H9 (cell line): ENCODE results near the gene TMEM115. TPM values are rescaled to one million over a fixed set of nuclear protein-coding genes. Genes with fewer than 3 reads are reported as not detected.

Source experiments
- DNase-seq: peaks from one replicate; pipeline ENCODE4 v3.0.0-alpha.2; 2017
- H2AFZ ChIP-seq: one replicate; pipeline ENCODE4 v1.6.1; 2013; ENCODE audit warnings: mild to moderate bottlenecking, low read length, control low read depth, moderate library complexity
- H2AK5ac ChIP-seq: 2 replicates; pipeline ENCODE4 v1.6.1; 2013; ENCODE audit warnings: low read length, control low read depth, mixed read lengths; ENCODE audit not compliant: insufficient read length
- H2BK120ac ChIP-seq: one replicate; pipeline ENCODE4 v1.6.1; 2013; ENCODE audit warnings: low read depth, mild to moderate bottlenecking, low read length, control low read depth, inconsistent platforms; ENCODE audit not compliant: poor library complexity, severe bottlenecking
- H2BK12ac ChIP-seq: 2 replicates; pipeline ENCODE4 v1.6.1; 2013; ENCODE audit warnings: low read length, control low read depth, mixed read lengths, low read depth; ENCODE audit not compliant: insufficient read length
- H2BK15ac ChIP-seq: 2 replicates; pipeline ENCODE4 v1.6.1; 2013; ENCODE audit warnings: low read depth, low read length, control low read depth
- H2BK20ac ChIP-seq: one replicate; pipeline ENCODE4 v1.6.1; 2013; ENCODE audit warnings: low read depth, mild to moderate bottlenecking, low read length, control low read depth, inconsistent platforms; ENCODE audit not compliant: poor library complexity, severe bottlenecking
- H2BK5ac ChIP-seq: 2 replicates; pipeline ENCODE4 v1.6.1; 2013; ENCODE audit warnings: low read length, control low read depth, mixed read lengths; ENCODE audit not compliant: insufficient read length
- H3K14ac ChIP-seq: 2 replicates; pipeline ENCODE4 v1.6.1; 2013; ENCODE audit warnings: low read length, control low read depth; ENCODE audit not compliant: insufficient read depth
- H3K18ac ChIP-seq: 2 replicates; pipeline ENCODE4 v1.6.1; 2013; ENCODE audit warnings: low read depth, mild to moderate bottlenecking, mixed read lengths, low read length, control low read depth; ENCODE audit not compliant: insufficient read length
- H3K23ac ChIP-seq: 2 replicates; pipeline ENCODE4 v1.6.1; 2013; ENCODE audit warnings: low read length, control low read depth, mixed read lengths, low read depth; ENCODE audit not compliant: insufficient read length
- H3K23me2 ChIP-seq: 2 replicates; pipeline ENCODE4 v1.6.1; 2013; ENCODE audit warnings: low read depth, mild to moderate bottlenecking, mixed read lengths, low read length, control low read depth; ENCODE audit not compliant: insufficient read length, poor library complexity, severe bottlenecking
- H3K27ac ChIP-seq: 2 replicates; pipeline ENCODE4 v1.5.1; 2013; ENCODE audit warnings: low read length, control low read depth, mixed read lengths, low read depth; ENCODE audit not compliant: insufficient read length
- H3K27me3 ChIP-seq: 2 replicates; pipeline ENCODE4 v1.6.1; 2013; ENCODE audit warnings: low read length, control low read depth, inconsistent platforms; ENCODE audit not compliant: insufficient read depth
- H3K4ac ChIP-seq: 2 replicates; pipeline ENCODE4 v1.6.1; 2013; ENCODE audit warnings: low read depth, mild to moderate bottlenecking, control low read depth, inconsistent platforms, low read length, moderate library complexity
- H3K4me1 ChIP-seq: 2 replicates; pipeline ENCODE4 v1.6.1; 2013; ENCODE audit warnings: low read length, control low read depth, inconsistent platforms; ENCODE audit not compliant: insufficient read depth
- H3K4me2 ChIP-seq: 2 replicates; pipeline ENCODE4 v1.6.1; 2013; ENCODE audit warnings: low read length, control low read depth, mixed read lengths; ENCODE audit not compliant: insufficient read length, insufficient read depth
- H3K56ac ChIP-seq: 2 replicates; pipeline ENCODE4 v1.6.1; 2013; ENCODE audit warnings: low read depth, mild to moderate bottlenecking, mixed read lengths, low read length, control low read depth; ENCODE audit not compliant: insufficient read length
- H3K79me1 ChIP-seq: 2 replicates; pipeline ENCODE4 v1.6.1; 2013; ENCODE audit warnings: low read depth, mild to moderate bottlenecking, moderate library complexity, low read length, control low read depth, inconsistent platforms; ENCODE audit not compliant: insufficient read depth, poor library complexity, severe bottlenecking
- H3K79me2 ChIP-seq: 2 replicates; pipeline ENCODE4 v1.6.1; 2013; ENCODE audit warnings: low read length, control low read depth, inconsistent platforms; ENCODE audit not compliant: insufficient read depth
- H3K9ac ChIP-seq: 2 replicates; pipeline ENCODE4 v1.6.1; 2013; ENCODE audit warnings: low read length, control low read depth, mixed read lengths; ENCODE audit not compliant: insufficient read length; ENCODE audit errors: extremely low read depth
- H3K9me3 ChIP-seq: one replicate; pipeline ENCODE4 v1.6.1; 2013; ENCODE audit warnings: low read depth, low read length, inconsistent platforms; ENCODE audit not compliant: control insufficient read depth
- H3T11ph ChIP-seq: one replicate; pipeline ENCODE4 v1.6.1; 2013; ENCODE audit warnings: mild to moderate bottlenecking, low read length, control low read depth, inconsistent platforms
- H4K20me1 ChIP-seq: one replicate; pipeline ENCODE4 v1.6.1; 2013; ENCODE audit not compliant: control insufficient read depth, insufficient read length, insufficient read depth
- H4K5ac ChIP-seq: 2 replicates; pipeline ENCODE4 v1.6.1; 2013; ENCODE audit warnings: low read depth, mild to moderate bottlenecking, mixed read lengths, low read length, control low read depth; ENCODE audit not compliant: insufficient read length
- H4K8ac ChIP-seq: replicated peaks from 2 replicates; pipeline ENCODE4 v1.6.1; 2013; ENCODE audit warnings: low read length, control low read depth, mixed read lengths, low read depth; ENCODE audit not compliant: insufficient read length
- H4K91ac ChIP-seq: 2 replicates; pipeline ENCODE4 v1.6.1; 2013; ENCODE audit warnings: low read depth, mild to moderate bottlenecking, moderate library complexity, mixed read lengths, low read length, control low read depth; ENCODE audit not compliant: insufficient read length
- H3K27ac Mint-ChIP-seq, 3 experiments: 2 replicates in 2 of 3; 3 replicates in 1 of 3; pipeline ENCODE4 v1.8.0; 2020 to 2021; ENCODE audit warnings: mixed read lengths in 3 of 3, mild to moderate bottlenecking in 1 of 3, moderate library complexity in 1 of 3
- H3K27me3 Mint-ChIP-seq: 2 replicates; pipeline ENCODE4 v1.8.0; 2021; ENCODE audit warnings: low read depth, mild to moderate bottlenecking, moderate library complexity, mixed read lengths
- H3K36me3 Mint-ChIP-seq, 3 experiments: 2 replicates in 2 of 3; 3 replicates in 1 of 3; pipeline ENCODE4 v1.8.0; 2020 to 2021; ENCODE audit warnings: low read depth in 3 of 3, mixed read lengths in 3 of 3; ENCODE audit not compliant: insufficient read depth in 1 of 3
- H3K4me1 Mint-ChIP-seq, 2 experiments: 2 replicates each; pipeline ENCODE4 v1.8.0; 2020; ENCODE audit warnings: mixed read lengths in 2 of 2
- H3K4me3 Mint-ChIP-seq, 2 experiments: 2 replicates in 1 of 2; 3 replicates in 1 of 2; pipeline ENCODE4 v1.8.0; 2020 to 2021; ENCODE audit warnings: mild to moderate bottlenecking in 2 of 2, mixed read lengths in 2 of 2, moderate library complexity in 1 of 2
- H3K9me3 Mint-ChIP-seq, 2 experiments: 2 replicates in 1 of 2; 3 replicates in 1 of 2; pipeline ENCODE4 v1.8.0; 2020; ENCODE audit warnings: mild to moderate bottlenecking in 2 of 2, mixed read lengths in 2 of 2, moderate library complexity in 1 of 2
- WGBS: extraction: QIAGEN DNeasy Blood & Tissue Kit; methylation state at CpG from one replicate; pipeline ENCODE4 v1.1.7; 2013; ENCODE audit warnings: missing lambda C conversion rate, low lambda C conversion rate, mixed read lengths; ENCODE audit not compliant: insufficient read length; ENCODE audit errors: extremely low coverage; 5-methylcytosine and 5-hydroxymethylcytosine counted together
- total RNA-seq: library from RNA; stranded (reverse); gene quantifications from 2 replicates; pipeline ENCODE4 v1.2.1, GENCODE V29; 2021
- TF ChIP-seq, protein P1 (sequence below): fragments of 200-600 bp; sonication (generic); conservative IDR thresholded peaks from 3 replicates; pipeline ENCODE4 v1.8.0; 2021; ENCODE audit warnings: antibody characterized with exemption, mild to moderate bottlenecking

The TMEM115 gene
- total RNA-seq, 1 experiment from 2014 or later: 32.3 TPM

DNA sequence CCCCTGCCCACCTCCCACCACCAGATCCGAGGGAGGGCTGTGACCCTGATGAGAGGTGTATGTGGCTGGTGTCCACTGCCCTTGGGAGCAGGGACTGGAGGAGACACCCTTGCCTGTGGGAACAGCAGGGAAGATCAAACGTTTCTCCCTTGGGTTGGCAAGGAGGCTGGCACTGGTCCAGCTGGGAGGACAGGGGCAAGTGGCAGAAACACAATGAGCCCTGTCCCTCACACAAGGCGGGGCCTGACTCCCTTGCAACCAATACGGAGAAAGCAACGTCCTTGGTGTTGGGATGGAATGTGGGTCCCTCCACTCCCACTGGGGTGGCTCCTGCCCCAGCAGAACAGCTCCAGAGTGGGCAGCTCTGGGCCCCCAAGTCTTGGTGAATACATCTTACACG is 42.0 kb downstream of the TMEM115 start:
- Histone ChIP-seq H3K23me2 (peaks cover 7% of the 10 kb centered on the region), H2AK5ac (no peak overlapping the region), H3K4me2 (no peak overlapping the region), H3K79me2 (peaks cover 5% of the 10 kb centered on the region; the same call in 1 of the 2 replicates), H2AFZ (no peak overlapping the region), H3K9ac (no peak overlapping the region), H3K27ac (no peak overlapping the region), H2BK5ac (no peak overlapping the region), H4K20me1 (no peaks in the 10 kb centered on the region), H3K4ac (no peak overlapping the region), H3K23ac (no peak overlapping the region), H3K14ac (no peak overlapping the region), H3K27me3 (no peaks in the 10 kb centered on the region), H4K5ac (no peak overlapping the region), H2BK120ac (no peak overlapping the region), H3K79me1 (no peaks in the 10 kb centered on the region), H2BK15ac (no peak overlapping the region), H3K18ac (no peak overlapping the region), H2BK12ac (no peak overlapping the region), H3K9me3 (no peaks in the 10 kb centered on the region), H2BK20ac (no peak overlapping the region), H3K56ac (no peak overlapping the region), H4K91ac (no peak overlapping the region), H4K8ac (no peak overlapping the region), H3T11ph (no peak overlapping the region), H3K4me1 (no peaks in the 10 kb centered on the region; the same call in 1 of the 2 replicates)
- no CpG with 5 or more reads among the region's 6 CpGs for WGBS
- 0 out of 7 replicates have a peak overlapping the region, but pooled peaks of 1 of the 3 experiments have one; percentile 28 for H3K27ac Mint-ChIP-seq
- DNase-seq: no peak
- H3K4me3 Mint-ChIP-seq: no peak overlapping the region
- H3K4me1 Mint-ChIP-seq: peaks cover 15 to 30% of the 10 kb centered on the region in 2 experiments
- H3K9me3 Mint-ChIP-seq: peaks cover 5 to 7% of the 10 kb centered on the region in 2 experiments
- no peaks in the 10 kb centered on the region for H3K27me3 Mint-ChIP-seq
- TF ChIP-seq, protein P1, sequence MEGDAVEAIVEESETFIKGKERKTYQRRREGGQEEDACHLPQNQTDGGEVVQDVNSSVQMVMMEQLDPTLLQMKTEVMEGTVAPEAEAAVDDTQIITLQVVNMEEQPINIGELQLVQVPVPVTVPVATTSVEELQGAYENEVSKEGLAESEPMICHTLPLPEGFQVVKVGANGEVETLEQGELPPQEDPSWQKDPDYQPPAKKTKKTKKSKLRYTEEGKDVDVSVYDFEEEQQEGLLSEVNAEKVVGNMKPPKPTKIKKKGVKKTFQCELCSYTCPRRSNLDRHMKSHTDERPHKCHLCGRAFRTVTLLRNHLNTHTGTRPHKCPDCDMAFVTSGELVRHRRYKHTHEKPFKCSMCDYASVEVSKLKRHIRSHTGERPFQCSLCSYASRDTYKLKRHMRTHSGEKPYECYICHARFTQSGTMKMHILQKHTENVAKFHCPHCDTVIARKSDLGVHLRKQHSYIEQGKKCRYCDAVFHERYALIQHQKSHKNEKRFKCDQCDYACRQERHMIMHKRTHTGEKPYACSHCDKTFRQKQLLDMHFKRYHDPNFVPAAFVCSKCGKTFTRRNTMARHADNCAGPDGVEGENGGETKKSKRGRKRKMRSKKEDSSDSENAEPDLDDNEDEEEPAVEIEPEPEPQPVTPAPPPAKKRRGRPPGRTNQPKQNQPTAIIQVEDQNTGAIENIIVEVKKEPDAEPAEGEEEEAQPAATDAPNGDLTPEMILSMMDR: no peak
- peaks cover 48 to 57% (median 56%) of the 10 kb centered on the region in 3 experiments for H3K36me3 Mint-ChIP-seq
